HepG2 (cell line): ENCODE results near the gene NOP14. TPM values are rescaled to one million over a fixed set of nuclear protein-coding genes. Genes with fewer than 3 reads are reported as not detected.

Experiments used
- ARID3A ChIP-seq: IDR thresholded peaks from 2 replicates; pipeline ENCODE4 v1.6.1; 2012; ENCODE audit warnings: low read depth, low read length, improper control_type of control experiment
- DRAP1 ChIP-seq: IDR thresholded peaks from 2 replicates; pipeline ENCODE4 v1.6.1; 2016; ENCODE audit warnings: missing genetic modification reagents, missing compliant biosample characterization
- ETV6 ChIP-seq: sonication (generic); formaldehyde crosslinking; conservative IDR thresholded peaks from 2 replicates; pipeline ENCODE4 v1.4.0; 2020; ENCODE audit warnings: missing genetic modification reagents
- MAF1 ChIP-seq: sonication (generic); formaldehyde crosslinking; IDR thresholded peaks from 2 replicates; pipeline ENCODE4 v1.5.0; 2020; ENCODE audit warnings: missing genetic modification reagents, borderline replicate concordance
- PHF20 ChIP-seq: sonication (generic); formaldehyde crosslinking; IDR thresholded peaks from 2 replicates; pipeline ENCODE4 v1.5.0; 2020; ENCODE audit warnings: mild to moderate bottlenecking, missing genetic modification reagents
- RARA ChIP-seq: IDR thresholded peaks from 2 replicates; pipeline ENCODE4 v1.6.1; 2016; ENCODE audit warnings: missing genetic modification reagents, missing compliant biosample characterization
- SNAI1 ChIP-seq: sonication (generic); formaldehyde crosslinking; IDR thresholded peaks from 2 replicates; pipeline ENCODE4 v1.5.0; 2020; ENCODE audit warnings: mild to moderate bottlenecking, missing genetic modification reagents, borderline replicate concordance
- ZGPAT ChIP-seq: IDR thresholded peaks from 2 replicates; pipeline ENCODE4 v1.6.1; 2016; ENCODE audit warnings: mild to moderate bottlenecking
- ZNF260 ChIP-seq: sonication (generic); formaldehyde crosslinking; IDR thresholded peaks from 2 replicates; pipeline ENCODE4 v1.4.0; 2020; ENCODE audit warnings: missing genetic modification reagents, low read depth, mild to moderate bottlenecking, borderline replicate concordance
- ZNF274 ChIP-seq: sonication (generic); formaldehyde crosslinking; IDR thresholded peaks from 2 replicates; pipeline ENCODE4 v1.5.1; 2020; ENCODE audit warnings: mild to moderate bottlenecking, missing genetic modification reagents
- ZNF318 ChIP-seq: sonication (generic); formaldehyde crosslinking; IDR thresholded peaks from 2 replicates; pipeline ENCODE4 v1.4.0; 2020; ENCODE audit warnings: mild to moderate bottlenecking, missing genetic modification reagents
- ZNF570 ChIP-seq: sonication (generic); formaldehyde crosslinking; IDR thresholded peaks from 2 replicates; pipeline ENCODE4 v1.4.0; 2020; ENCODE audit warnings: mild to moderate bottlenecking, missing genetic modification reagents, borderline replicate concordance
- ZNF652 ChIP-seq: IDR thresholded peaks from 2 replicates; pipeline ENCODE4 v1.6.1; 2016; ENCODE audit warnings: low read depth, borderline replicate concordance
- ZNF770 ChIP-seq: sonication (generic); formaldehyde crosslinking; IDR thresholded peaks from 2 replicates; pipeline ENCODE4 v1.5.0; 2020; ENCODE audit warnings: mild to moderate bottlenecking, missing genetic modification reagents
- polyA plus RNA-seq, 8 experiments: library from polyadenylated mRNA; depleted of rRNA in 3 of 8; stranded (reverse) in 7 of 8; unstranded in 1 of 8; fragments of >200 nt; fragmentation: Illumina TruSeq in 4 of 8; extraction: Trizol in 4 of 8; gene quantifications; 2 replicates each; pipeline versions ENCODE4 v1.2.1 to v1.2.3, GENCODE V29; 2011 to 2016; ENCODE audit warnings: low read depth in 4 of 8, missing spikeins in 1 of 8, mixed read lengths in 1 of 8; ENCODE audit not compliant: insufficient read depth in 1 of 8
- total RNA-seq, 5 experiments: library from RNA; depleted of rRNA; stranded (reverse); fragments of >200 nt; fragmentation: Illumina TruSeq; extraction: Trizol; gene quantifications; 2 replicates each; pipeline ENCODE4 v1.2.3, GENCODE V29; 2016; ENCODE audit warnings: low read depth in 1 of 5

Gene NOP14
- total and polyA plus RNA-seq, 2 of the 13 experiments (the other 11 are each of a cell fraction or from before 2014, with no cell fraction given): 6.9 to 47.9 TPM

GRCh38 chr4:2937146-2937857, 25.9 kb downstream of the NOP14 start (continued):
- TF ChIP-seq ZNF318: peak; percentile 70; the same call in 1 of the 2 replicates
- TF ChIP-seq ETV6 (CRISPR knock-in tag): no peak
- no peak for TF ChIP-seq ARID3A
- no peak for TF ChIP-seq MAF1
- no peak for TF ChIP-seq ZNF260 (CRISPR knock-in tag)
- no peak for TF ChIP-seq ZNF570 (CRISPR knock-in tag)
- no peak for TF ChIP-seq ZNF770 (CRISPR knock-in tag)
- TF ChIP-seq SNAI1: no peak
- no peak for TF ChIP-seq ZNF274
- peak; percentile 92 for TF ChIP-seq ZGPAT (CRISPR knock-in tag)
- TF ChIP-seq ZNF652 (CRISPR knock-in tag): no peak; the same call in 1 of the 2 replicates
- TF ChIP-seq DRAP1 (CRISPR knock-in tag): no peak
- TF ChIP-seq RARA (CRISPR knock-in tag): peak; percentile 100
- no peak for TF ChIP-seq PHF20
